Measurements from ENCODE around the gene TAF7L.

DNA sequence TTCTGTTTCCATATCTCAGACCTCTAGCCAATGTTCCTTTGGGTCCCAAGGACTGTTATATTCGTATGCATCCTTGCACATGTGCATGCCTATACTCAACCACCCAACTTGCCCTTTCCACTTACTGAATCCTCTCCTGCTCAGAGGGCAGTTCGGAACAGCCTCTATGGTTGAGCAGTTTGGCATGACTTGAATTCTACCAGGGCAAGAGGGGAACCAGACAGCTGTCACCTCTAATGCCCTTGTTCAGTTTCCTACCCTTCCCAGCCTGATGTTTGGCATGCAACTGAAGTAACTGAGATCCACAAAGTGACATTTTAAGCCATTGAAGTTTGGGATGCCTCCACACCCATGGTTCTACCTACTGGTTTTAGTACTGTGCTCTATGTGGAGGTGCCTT is 54.1 kb downstream of the TAF7L start:
- TF ChIP-seq CEBPB (IDR thresholded peaks at IDR 0.05) (no peak), CTCF (IDR thresholded peaks at IDR 0.05) (no peak), POLR2A (IDR thresholded peaks at IDR 0.05; ENCODE audit: low read length) (no peak), USF2 (IDR thresholded peaks at IDR 0.05) (no peak), RAD21 (conservative IDR thresholded peaks at IDR 0.05 in 1 of 2, IDR thresholded peaks at IDR 0.05 in 1 of 2) (no peak), EP300 (IDR thresholded peaks at IDR 0.05) (no peak), PHF8 (IDR thresholded peaks at IDR 0.05; ENCODE audit: borderline replicate concordance, low read depth) (no peak)
- TF ChIP-seq, protein P1, sequence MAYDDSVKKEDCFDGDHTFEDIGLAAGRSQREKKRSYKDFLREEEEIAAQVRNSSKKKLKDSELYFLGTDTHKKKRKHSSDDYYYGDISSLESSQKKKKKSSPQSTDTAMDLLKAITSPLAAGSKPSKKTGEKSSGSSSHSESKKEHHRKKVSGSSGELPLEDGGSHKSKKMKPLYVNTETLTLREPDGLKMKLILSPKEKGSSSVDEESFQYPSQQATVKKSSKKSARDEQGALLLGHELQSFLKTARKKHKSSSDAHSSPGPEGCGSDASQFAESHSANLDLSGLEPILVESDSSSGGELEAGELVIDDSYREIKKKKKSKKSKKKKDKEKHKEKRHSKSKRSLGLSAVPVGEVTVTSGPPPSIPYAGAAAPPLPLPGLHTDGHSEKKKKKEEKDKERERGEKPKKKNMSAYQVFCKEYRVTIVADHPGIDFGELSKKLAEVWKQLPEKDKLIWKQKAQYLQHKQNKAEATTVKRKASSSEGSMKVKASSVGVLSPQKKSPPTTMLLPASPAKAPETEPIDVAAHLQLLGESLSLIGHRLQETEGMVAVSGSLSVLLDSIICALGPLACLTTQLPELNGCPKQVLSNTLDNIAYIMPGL (CRISPR knock-in tag; IDR thresholded peaks at IDR 0.05; ENCODE audit: borderline replicate concordance), result no peak
